ENCODE data around the gene SIX5.

SIX5 gene

DNA sequence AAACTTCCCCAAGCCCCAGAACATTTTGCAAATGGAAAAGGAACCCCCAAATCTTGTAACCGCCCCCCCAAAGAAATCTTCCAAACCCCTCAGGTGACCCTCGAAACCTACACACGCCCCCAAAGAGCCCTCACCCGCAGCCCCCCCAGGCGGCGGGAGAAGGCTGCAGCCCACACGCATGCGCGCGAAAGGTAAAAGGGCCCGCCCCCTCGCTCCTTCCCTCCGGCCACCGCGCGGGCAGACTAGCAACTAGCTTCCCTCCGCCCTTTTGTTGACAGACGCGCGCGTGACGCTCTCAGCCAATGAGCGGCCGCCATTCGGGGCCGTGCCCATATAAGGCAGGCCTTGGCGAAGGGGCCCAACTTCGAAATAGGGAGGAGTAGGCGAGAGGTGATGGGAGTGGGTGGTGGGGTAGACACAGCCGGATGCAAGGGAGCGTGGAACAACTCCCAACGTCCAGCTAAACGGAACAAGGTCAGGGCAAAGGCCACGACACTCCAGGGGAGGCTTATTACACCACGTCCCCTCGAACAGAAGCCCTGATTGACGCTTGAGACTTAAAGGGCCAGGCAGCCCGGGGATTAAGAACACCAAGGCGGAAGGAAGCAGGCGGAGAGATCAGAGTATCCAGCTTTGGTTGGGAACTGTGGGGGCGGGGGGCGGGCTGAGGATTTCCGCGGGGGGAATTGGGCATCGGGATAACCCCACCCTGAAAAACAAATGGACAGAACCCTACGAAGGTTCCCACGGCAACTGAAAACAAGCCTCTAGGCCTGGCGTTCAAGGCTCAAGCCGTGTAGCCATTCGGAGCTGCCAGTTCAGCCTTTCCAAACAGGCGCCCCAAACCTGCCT is 51.7 kb downstream of the SIX5 start:
- Histone ChIP-seq H3K4me3 (peak overlapping the region; percentile 70), H3K27ac (peak overlapping the region; percentile 82 to 95)
- TF ChIP-seq, protein P1, sequence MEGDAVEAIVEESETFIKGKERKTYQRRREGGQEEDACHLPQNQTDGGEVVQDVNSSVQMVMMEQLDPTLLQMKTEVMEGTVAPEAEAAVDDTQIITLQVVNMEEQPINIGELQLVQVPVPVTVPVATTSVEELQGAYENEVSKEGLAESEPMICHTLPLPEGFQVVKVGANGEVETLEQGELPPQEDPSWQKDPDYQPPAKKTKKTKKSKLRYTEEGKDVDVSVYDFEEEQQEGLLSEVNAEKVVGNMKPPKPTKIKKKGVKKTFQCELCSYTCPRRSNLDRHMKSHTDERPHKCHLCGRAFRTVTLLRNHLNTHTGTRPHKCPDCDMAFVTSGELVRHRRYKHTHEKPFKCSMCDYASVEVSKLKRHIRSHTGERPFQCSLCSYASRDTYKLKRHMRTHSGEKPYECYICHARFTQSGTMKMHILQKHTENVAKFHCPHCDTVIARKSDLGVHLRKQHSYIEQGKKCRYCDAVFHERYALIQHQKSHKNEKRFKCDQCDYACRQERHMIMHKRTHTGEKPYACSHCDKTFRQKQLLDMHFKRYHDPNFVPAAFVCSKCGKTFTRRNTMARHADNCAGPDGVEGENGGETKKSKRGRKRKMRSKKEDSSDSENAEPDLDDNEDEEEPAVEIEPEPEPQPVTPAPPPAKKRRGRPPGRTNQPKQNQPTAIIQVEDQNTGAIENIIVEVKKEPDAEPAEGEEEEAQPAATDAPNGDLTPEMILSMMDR (IDR thresholded peaks at IDR 0.05): no peak
- peak; percentile 99 for DNase-seq (ENCODE audit: low spot score)

DNA sequence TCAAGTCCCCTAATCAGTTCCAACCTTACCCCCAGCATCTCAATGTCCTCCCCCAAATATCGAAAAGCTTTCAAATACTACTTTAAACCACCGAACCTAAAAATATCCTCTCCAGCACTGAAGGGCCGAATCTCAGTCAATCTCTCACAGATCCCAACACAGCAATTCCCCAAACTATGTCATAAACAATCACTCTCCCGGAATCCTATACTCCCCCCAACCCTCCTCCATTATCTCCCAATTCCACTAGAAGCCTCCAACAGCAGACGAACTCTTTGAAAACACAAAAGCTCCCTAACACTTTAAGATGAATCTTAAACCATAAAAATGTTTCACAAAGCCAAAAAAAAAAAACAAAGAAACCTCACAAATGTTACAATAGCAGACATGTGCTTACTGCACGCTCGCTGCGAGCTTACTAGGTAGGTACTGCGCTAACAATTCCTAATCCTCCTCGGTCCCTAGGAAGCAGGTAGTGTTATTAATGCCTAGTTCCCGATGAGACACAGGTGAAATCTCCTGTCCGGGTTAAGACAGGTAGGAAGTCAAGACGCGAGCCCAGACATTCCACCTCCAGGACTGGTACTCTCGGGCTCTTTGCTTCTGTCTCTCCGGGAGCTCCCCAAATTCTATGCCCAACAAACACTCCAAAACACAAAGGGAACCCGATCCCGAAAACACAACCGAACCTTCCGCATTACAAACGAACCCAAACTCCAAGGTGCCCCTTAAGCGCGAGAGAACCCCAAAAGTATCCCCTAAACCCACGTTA is 52.5 kb downstream of the SIX5 start:
- TF ChIP-seq, protein P1 (IDR thresholded peaks at IDR 0.05): no peak
- peak overlapping the region; percentile 69 to 95 for H3K27ac ChIP-seq
- no peak for DNase-seq (ENCODE audit: low spot score)
- peak overlapping the region; percentile 70 for H3K4me3 ChIP-seq

DNA sequence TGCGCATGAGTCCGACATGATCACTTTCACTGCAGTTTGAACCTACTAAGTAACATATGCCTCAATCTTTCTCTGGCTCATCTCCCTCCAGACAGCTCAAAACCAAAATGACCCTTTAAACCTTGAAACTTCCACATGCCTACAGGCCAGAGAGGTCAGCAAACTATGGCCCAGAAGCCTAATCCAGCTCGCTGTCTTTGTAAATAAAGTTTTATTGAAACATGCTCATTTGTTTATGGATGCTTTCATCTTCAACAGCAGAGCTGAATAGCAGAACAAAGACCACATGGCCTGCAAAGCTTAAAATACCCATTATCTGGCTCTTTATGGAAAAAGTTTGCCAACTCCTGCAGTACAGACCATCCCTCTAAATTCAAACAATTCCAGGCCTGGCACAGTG is 53.9 kb downstream of the SIX5 start:
- TF ChIP-seq, protein P1 (IDR thresholded peaks at IDR 0.05): no peak
- DNase-seq (ENCODE audit: low spot score): no peak
- Histone ChIP-seq H3K27ac (no peak overlapping the region), H3K4me3 (no peak overlapping the region)
